Cardiac fibroblast (primary cell): ENCODE measurements around the gene OGFR.

Source experiments
- DNase-seq, 2 donors: peaks; one replicate each; pipeline versions ENCODE4 v3.0.0 to v3.0.0-alpha.2; 2010; ENCODE audit warnings: low read depth in 2 of 2
- H3K4me3 ChIP-seq, 2 donors: replicated peaks in 1 of 2; 1 replicate in 1 of 2; 2 replicates in 1 of 2; pipeline ENCODE4 v1.5.1; 2011; ENCODE audit warnings: low read depth in 2 of 2, low read length in 2 of 2, mild to moderate bottlenecking in 2 of 2, moderate library complexity in 1 of 2
- CTCF ChIP-seq: IDR thresholded peaks from one replicate; pipeline ENCODE4 v1.5.1; 2011; ENCODE audit warnings: low read depth, mild to moderate bottlenecking, low read length, inconsistent platforms

Gene OGFR

DNA sequence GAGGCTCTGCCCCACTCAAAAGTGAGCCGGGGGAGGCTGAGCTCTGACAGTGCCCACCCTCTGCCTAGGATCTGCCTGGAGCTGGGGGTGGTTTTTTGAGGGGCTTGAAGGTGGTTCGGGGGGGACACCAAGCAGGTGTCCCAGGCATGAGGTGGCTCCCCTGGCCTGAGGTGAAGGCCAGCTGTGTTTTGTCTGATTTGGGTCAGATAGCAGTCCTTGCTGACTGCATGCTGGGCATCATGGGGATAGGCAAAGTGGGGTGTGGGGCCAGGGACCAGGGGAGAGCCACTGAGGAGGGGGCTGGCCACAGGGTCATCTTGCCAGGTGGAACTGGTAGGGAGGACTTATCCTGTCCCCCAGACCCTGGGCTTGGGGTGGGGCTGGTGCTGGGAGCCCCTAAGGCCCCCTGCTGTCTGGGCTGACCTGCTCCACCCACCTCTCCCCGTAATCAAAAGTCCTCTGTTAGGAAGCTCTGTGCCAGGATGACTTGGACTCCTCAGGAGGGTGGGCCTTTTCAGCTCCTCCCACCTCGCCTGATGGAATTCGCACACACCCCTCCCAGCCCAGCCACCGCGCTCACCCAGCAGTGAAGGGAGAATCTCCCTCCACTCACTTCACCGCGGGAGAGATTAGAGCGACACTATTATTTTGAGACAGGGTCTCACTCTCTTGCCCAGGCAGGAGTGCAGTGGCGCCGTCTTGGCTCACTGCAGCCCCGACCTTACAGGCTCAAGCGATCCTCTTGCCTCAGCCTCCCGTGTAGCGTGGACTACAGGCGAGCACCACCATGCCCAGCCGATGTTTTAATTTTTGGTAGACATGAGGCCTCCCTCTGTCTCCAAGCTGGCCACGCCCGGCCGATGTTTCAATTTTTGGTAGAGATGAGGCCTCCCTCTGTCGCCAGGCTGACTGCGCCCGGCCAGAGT lies 10.7 kb downstream of the OGFR start:
- TF ChIP-seq CTCF: no peak
- H3K4me3 ChIP-seq: no peak overlapping the region
- peak; percentile 32 to 67 for DNase-seq

- TF ChIP-seq CTCF: no peak
- DNase-seq: no peak
- H3K4me3 ChIP-seq: no peak overlapping the region
Observed at GRCh38 chr20:62816031-62816883, 11.6 kb downstream of the OGFR start.

DNA sequence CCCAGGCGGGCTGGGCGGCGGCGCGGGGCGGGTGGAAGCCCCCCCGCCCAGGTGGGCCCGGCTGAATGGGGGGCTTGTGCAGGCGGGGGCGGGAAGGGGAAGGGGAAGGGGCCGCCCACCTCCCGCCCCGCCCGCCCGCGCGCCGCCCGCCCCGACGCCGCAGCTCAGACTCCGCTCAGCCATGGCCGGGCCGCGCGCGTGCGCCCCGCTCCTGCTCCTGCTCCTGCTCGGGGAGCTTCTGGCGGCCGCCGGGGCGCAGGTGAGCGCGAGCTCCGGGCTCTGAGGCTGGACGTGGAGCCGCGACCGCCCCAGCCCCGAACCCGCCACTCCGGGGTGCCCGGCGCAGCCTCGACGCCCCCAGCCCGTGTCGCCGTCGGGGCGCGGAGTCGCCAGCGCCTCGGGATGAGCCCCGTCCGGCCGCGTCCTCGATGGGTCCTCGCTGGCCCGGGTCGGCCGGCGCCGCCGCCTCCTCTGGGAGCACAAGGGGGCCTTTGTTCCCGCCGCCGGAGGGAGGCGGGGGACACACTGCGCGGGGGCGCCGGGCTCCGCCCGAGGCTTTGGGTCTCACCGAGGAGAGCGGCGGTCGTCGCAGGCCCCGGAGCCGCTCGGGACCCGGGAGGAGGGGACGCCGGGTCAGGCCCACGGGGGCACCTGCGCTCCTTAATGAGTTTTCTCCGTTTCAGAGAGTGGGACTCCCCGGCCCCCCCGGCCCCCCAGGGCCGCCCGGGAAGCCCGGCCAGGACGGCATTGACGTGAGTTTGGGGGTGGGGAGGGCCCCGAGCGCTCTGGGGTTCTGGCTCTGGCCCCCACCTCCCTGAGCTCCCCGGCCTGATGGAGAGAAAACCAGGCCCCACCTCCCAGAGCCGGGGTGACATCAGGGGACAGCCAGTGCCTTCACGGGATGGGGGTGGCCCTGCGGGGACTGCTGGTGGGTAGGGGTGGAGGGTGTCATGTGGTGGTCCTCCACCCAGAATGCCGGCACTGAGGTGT lies 12.5 kb downstream of the OGFR start, which contains the start of gene COL9A3:
TSS of gene COL9A3 (plus strand) at position 167 of the 990 bp plus-strand sequence. CDS start at position 182, 15 bp downstream.
- no peak within 1 kb of the TSS for H3K4me3 ChIP-seq
- no peak for DNase-seq
- TF ChIP-seq CTCF: no peak

GRCh38 chr20:62817975-62818591 lies 13.4 kb downstream of the OGFR start:
- no peak overlapping the region for H3K4me3 ChIP-seq
- no peak for TF ChIP-seq CTCF
- DNase-seq: no peak

- peak; percentile 57 to 85 for DNase-seq
- no peak overlapping the region for H3K4me3 ChIP-seq
- TF ChIP-seq CTCF: no peak
Observed at GRCh38 chr20:62818592-62819493, 14.2 kb downstream of the OGFR start.
